Measurements from ENCODE around the gene TEX12.

TEX12 gene

DNA sequence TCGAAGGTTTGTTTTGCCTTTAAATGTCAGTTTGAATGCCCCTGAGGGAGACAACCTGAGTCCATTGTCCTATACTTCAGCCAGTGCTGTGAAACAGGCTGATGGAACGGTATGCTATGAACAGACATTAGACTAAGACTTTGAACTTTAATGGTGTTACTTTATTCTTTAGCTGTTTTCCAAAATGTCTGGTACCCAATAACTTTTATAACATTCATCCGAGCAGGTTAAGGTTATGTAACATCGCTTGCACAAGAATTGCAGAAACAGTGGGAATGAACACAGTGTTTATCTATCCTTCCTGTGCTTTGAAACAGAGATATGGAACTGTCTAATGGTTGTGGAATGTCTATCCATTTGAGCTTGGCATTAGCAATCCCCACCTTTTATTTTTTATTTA is 46.6 kb downstream of the TEX12 start:
- no peak for DNase-seq

DNA sequence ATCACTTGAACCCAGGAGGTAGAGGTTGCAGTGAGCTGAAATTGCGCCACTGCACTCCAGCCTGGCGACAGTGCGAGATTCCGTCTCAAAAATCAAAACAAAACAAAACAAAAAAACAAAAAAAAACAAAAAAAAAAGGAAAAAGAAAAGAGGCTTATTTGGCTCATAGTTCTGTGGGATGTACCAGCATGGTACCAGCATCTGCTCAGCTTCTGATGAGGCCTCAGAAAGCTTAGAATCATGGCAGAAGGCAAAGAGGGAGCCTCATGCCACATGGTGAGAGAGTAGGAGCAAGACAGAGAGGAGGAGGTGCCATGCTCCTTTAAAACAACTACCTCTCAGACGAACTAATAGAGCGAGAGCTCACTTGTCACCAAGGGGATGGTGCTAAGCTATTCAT is 48.4 kb downstream of the TEX12 start:
- no peak for DNase-seq

DNA sequence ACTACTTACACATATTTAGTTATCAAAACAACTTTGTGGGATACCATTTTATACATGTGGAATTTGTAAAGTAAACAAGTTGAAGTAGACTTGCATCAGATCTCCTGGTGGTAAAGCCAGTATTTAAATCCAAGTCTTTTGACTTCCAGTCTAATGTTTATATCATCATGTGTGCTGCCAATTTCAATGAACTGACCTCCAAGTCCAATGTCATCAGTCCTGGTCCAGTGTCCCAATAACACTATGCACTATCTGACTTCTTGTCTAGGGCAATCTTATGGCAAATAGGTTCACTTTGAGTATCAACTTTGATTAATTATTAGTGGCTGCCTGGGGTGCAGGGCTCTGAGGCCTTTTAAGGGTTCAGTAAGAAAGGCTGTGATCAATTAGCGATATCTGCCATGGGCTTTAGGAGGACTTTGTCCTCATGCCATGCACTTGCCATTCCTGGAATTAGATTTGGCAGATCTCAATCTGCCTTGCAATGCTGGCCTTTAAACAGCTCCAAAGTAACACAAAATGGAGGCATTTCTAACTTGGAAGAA is 49.5 kb downstream of the TEX12 start:
- no peak for DNase-seq

- DNase-seq = peak; percentile 75
These were observed 52.5 kb downstream of the TEX12 start for GRCh38 chr11:112219476-112220232.

DNA sequence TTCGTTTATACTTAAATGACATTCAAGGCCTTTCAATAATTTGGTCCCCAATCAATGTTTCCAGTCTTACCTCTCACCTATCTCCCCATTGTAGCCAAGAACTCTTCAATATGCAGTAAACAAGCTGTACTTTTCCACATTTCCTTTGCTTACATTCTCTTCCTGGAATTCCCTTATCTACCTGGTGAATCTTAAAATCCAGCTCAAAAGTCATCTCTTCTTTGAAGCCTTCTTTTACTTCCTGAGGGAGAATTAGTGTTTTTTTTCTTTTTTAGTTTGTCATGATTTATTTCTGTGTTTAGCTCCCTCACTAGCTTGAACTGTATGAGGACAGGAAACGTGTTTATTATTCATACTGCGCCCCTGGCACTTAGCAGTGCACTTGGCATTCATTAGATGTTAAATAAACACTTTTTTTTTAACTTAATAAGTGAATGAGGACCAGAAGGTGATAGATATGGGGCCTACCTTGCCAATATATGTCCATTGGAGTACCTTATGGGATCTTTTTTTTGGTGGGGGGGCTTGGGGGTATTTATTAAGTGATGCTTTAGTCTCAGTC is 54.2 kb downstream of the TEX12 start:
- DNase-seq = no peak
